Pancreas (tissue), 10 donors: ENCODE results near the gene KIF9. TPM values are rescaled to one million over a fixed set of nuclear protein-coding genes. Genes with fewer than 3 reads are reported as not detected.
"Not testable (repeated sequence)": the region's sequence is repeated elsewhere in the genome, so short reads cannot be mapped to it uniquely, and the experiment has no call there.

Experiments used
- ATAC-seq, 4 donors: fragments of 200-7000 bp; cut with Tn5 transposase; one replicate each; pipeline versions ENCODE4 v1.8.0 to v1.9.1; 2020; ENCODE audit warnings: mild to moderate bottlenecking in 4 of 4, moderate library complexity in 4 of 4
- DNase-seq, 6 donors: peaks; one replicate each; pipeline ENCODE4 v3.0.0-alpha.2; 2020
- FAIRE-seq: peaks from 2 replicates; lab custom pipeline; 2012; peaks lifted over from hg19 to GRCh38; lab: Jason Lieb, UNC
- H3K27ac ChIP-seq, 4 donors: fragments of 200-600 bp; sonication (generic); 1 replicate in 3 of 4; 2 replicates in 1 of 4; pipeline versions ENCODE4 v1.5.0 to v1.8.0; 2020
- H3K27me3 ChIP-seq, 4 donors: fragments of 200-600 bp; one replicate each; pipeline ENCODE4 v1.8.0; 2021
- H3K36me3 ChIP-seq, 3 donors: fragments of 200-600 bp; sonication (generic) in 1 of 3; one replicate each; pipeline versions ENCODE4 v1.5.0 to v1.8.0; 2020 to 2021
- H3K4me1 ChIP-seq, 3 donors: fragments of 200-600 bp; one replicate each; pipeline ENCODE4 v1.8.0; 2021
- H3K4me3 ChIP-seq, 4 donors: fragments of 200-600 bp; sonication (generic) in 2 of 4; one replicate each; pipeline versions ENCODE4 v1.5.0 to v1.8.0; 2020 to 2021
- H3K9me3 ChIP-seq, 4 donors: fragments of 200-600 bp; one replicate each; pipeline ENCODE4 v1.8.0; 2021
- WGBS, 2 donors: extraction: QIAGEN DNeasy Blood & Tissue Kit; methylation state at CpG; one replicate each; pipeline ENCODE4 v1.1.7; 2013; 5-methylcytosine and 5-hydroxymethylcytosine counted together
- intact Hi-C, 3 donors: fragments of 100-400 bp; cut with DNase I; formaldehyde crosslinking; loops; one replicate each; pipeline versions ENCODE4 v1.11.1 to v1.14.2; 2022
- polyA plus RNA-seq, 2 donors: library from polyadenylated mRNA; stranded (reverse); fragments of 200-250 nt; gene quantifications; one replicate each; pipeline ENCODE4 v1.2.3, GENCODE V29; 2013
- total RNA-seq, 6 donors: library from RNA; stranded (reverse); fragmentation: NEBNext Ultra II Directional in 4 of 6; extraction: Animal tissue kit (Norgen Biotek cat#: 25700) in 4 of 6; gene quantifications; one replicate each; pipeline versions ENCODE4 v1.2.1 to v1.2.4, GENCODE V29; 2021 to 2023
- TF ChIP-seq, protein P1 (sequence below), 4 donors: fragments of 200-600 bp; sonication (generic) in 3 of 4; IDR thresholded peaks; one replicate each; pipeline versions ENCODE4 v1.5.0 to v1.8.0; 2021; ENCODE audit warnings: antibody characterized with exemption in 4 of 4
- donor health status: healthy with polysubstance abuse.
- donor health status: DM: no; HTN: no; CAD: no; lungs with moderate emphysema.
- donor health status: DM: no; HTN: no; CAD: no.
- donor health status: control.
- donor health status: control.
- donor health status: Bipolar disorder and iron deficiency.
- donor health status: DM: yes; HTN: yes; CAD: no.
- donor health status: DM: no; HTN: no; CAD: no.
- donor health status: DM: no; HTN: no; CAD: no.
- donor health status: DM: yes; HTN: yes; CAD: no.

KIF9 gene
- total and polyA plus RNA-seq, 8 donors, result 3.7 to 17.0 (median 6.2) TPM

GRCh38 chr3:47295322-47295721 lies 12.7 kb upstream of the KIF9 start:
- no peaks in the 10 kb centered on the region for H3K27me3 ChIP-seq
- no peak for DNase-seq
- FAIRE-seq, result no peak
- H3K9me3 ChIP-seq, result no peaks in the 10 kb centered on the region
- H3K4me3 ChIP-seq, result no peak overlapping the region
- 79 to 96% methylated on average over 2 of the region's 2 CpGs for WGBS, 2 donors
- TF ChIP-seq, protein P1, sequence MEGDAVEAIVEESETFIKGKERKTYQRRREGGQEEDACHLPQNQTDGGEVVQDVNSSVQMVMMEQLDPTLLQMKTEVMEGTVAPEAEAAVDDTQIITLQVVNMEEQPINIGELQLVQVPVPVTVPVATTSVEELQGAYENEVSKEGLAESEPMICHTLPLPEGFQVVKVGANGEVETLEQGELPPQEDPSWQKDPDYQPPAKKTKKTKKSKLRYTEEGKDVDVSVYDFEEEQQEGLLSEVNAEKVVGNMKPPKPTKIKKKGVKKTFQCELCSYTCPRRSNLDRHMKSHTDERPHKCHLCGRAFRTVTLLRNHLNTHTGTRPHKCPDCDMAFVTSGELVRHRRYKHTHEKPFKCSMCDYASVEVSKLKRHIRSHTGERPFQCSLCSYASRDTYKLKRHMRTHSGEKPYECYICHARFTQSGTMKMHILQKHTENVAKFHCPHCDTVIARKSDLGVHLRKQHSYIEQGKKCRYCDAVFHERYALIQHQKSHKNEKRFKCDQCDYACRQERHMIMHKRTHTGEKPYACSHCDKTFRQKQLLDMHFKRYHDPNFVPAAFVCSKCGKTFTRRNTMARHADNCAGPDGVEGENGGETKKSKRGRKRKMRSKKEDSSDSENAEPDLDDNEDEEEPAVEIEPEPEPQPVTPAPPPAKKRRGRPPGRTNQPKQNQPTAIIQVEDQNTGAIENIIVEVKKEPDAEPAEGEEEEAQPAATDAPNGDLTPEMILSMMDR (IDR thresholded peaks at IDR 0.05), result no peak
- intact Hi-C loops, result no loop called here
- H3K36me3 ChIP-seq, result no peaks in the 10 kb centered on the region
- H3K27ac ChIP-seq, result no peak overlapping the region
- H3K4me1 ChIP-seq, result no peaks in the 10 kb centered on the region
- no peak for ATAC-seq

- DNase-seq (no peak), ATAC-seq (no peak), FAIRE-seq (no peak)
- no peaks in the 10 kb centered on the region for H3K36me3 ChIP-seq
- no peaks in the 10 kb centered on the region for H3K4me1 ChIP-seq
- no peaks in the 10 kb centered on the region for H3K9me3 ChIP-seq
- 74 to 79% methylated on average over 3 of the region's 3 CpGs for WGBS, 2 donors
- no peak overlapping the region for H3K4me3 ChIP-seq
- TF ChIP-seq, protein P1 (IDR thresholded peaks at IDR 0.05), result no peak
- no peaks in the 10 kb centered on the region for H3K27me3 ChIP-seq
- H3K27ac ChIP-seq, result no peak overlapping the region
- intact Hi-C loops, result no loop called here
These were observed 11.8 kb upstream of the KIF9 start for GRCh38 chr3:47294392-47294791.

GRCh38 chr3:47293822-47294221 lies 11.2 kb upstream of the KIF9 start:
- H3K36me3 ChIP-seq, result no peaks in the 10 kb centered on the region
- H3K4me1 ChIP-seq, result no peaks in the 10 kb centered on the region
- DNase-seq, result no peak
- no peaks in the 10 kb centered on the region for H3K27me3 ChIP-seq
- H3K9me3 ChIP-seq, result no peaks in the 10 kb centered on the region
- 90 to 92% methylated on average over 2 of the region's 2 CpGs for WGBS, 2 donors
- no peak overlapping the region for H3K27ac ChIP-seq
- TF ChIP-seq, protein P1 (IDR thresholded peaks at IDR 0.05), result no peak
- intact Hi-C loops, result no loop called here
- no peak for FAIRE-seq
- no peak for ATAC-seq
- H3K4me3 ChIP-seq, result no peak overlapping the region

DNA sequence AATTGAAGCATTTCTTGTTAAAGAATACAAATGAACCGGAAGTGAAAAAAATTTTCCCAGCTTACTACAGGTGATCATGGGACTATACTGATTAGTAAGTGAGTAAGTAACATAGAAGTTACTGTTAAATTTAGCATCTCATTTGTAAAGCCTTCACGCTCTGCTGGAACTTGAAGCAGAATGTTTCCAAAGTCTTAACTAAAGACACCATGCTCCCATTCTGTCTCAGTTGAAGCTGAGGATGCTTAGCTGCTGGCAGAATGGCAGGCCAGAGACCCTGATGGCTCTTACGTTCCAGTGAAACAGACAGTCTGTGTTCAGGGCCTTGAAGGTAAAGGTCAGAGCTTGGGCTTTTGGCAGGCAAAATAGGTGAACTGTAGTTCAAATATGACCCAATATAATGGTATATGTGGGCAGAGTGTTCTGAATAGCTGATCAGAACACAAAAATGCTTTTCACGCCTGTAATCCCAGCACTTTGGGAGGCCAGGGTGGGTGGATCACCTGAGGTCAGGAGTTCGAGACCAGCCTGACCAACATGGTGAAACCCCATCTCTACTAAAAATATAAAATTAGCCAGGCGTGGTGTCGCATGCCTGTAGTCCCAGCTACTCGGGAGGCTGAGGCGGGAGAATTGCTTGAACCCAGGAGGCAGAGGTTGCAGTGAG lies 9.3 kb upstream of the KIF9 start:
- H3K27ac ChIP-seq, H3K4me3 ChIP-seq, ATAC-seq, intact Hi-C loops, H3K9me3 ChIP-seq, H3K4me1 ChIP-seq, FAIRE-seq, DNase-seq, H3K36me3 ChIP-seq, H3K27me3 ChIP-seq: not testable (repeated sequence)
- 93% methylated on average over 9 of the region's 9 CpGs for WGBS, 2 donors

DNA sequence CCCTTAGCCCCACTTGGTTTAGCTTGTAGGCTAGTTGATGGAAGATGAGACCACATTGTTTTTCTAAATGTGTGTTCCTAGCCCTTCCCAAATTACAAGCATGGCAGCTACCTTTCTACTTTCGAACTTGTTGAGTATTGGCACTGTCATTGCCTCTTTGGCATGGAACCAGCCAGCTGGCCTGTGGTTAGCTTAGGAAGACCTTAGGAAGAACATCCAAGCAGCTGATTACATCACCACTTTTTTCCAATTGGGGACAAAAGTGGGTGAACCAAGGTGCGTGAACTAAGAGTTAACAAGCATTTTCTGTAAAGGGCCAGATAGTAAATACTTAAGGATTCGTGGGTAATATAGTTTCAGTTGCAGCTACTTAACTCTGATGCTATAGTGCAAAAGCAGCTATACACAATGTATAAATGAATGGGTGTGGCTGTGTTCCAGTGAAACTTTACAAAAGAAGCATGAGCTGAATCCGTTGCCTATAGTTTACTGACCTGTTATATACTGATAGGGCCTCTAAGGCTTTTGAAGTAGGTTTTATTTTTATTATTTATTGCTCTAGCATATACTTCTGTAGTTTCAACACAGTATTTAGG lies 8.7 kb upstream of the KIF9 start:
- DNase-seq, result no peak
- Histone ChIP-seq H3K36me3 (no peaks in the 10 kb centered on the region), H3K27ac (no peak overlapping the region), H3K4me1 (no peaks in the 10 kb centered on the region), H3K9me3 (no peaks in the 10 kb centered on the region), H3K27me3 (no peaks in the 10 kb centered on the region), H3K4me3 (no peak overlapping the region)
- no peak for ATAC-seq
- 77 to 79% methylated on average over 4 of the region's 4 CpGs for WGBS, 2 donors
- intact Hi-C loops, result no loop called here
- TF ChIP-seq, protein P1 (IDR thresholded peaks at IDR 0.05), result no peak
- no peak for FAIRE-seq
